ENCODE data around the gene HS6ST3.

The HS6ST3 gene

DNA sequence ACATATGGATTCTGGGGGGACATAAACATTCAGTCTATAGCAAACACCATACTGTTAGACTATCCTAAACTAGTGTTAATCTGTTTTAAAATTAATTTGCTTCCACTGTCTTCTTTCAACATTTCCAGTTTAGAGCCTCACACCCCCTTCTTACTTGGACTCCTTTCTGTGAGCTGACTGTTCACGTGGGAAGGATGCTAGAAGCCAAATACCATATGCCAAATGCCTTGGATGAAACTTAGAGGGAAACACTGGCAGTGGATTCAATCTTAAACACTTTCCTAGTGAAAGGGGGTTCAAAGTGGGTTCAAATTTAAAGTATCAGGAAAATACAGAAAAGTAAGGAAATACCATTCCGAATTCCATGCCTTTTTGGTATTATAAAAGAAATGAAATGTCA lies 113.6 kb downstream of the HS6ST3 start:
- DNase-seq = no peak

DNA sequence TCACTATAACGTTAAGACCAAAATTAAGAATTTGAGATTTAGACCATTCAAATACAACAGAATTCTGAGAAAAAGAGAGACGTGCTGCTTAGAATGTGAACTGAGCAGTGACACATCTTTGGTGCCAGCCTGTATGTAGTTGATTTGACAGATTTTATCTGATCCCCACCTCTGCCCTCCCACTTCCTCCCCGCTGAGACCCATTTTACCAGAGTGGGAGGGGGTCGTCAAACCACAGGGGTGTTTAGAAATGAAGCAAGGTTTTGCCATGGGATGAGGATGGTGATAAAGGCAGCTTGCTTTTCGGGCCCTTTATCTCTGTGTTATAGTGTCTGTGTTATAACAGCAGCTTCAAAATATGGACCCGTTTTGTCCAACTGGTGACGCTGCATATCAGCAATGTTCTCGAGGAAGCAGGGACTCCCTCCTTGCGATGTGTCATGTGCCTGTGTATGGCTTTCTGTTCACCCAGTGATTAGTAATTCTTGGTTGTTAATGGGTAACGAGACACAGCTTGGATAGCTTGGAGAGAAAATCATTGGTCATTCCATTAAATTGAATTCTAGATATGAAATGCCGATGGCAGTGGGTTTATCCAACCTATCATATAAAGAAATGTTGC lies 125.0 kb downstream of the HS6ST3 start:
- no peak for DNase-seq

DNA sequence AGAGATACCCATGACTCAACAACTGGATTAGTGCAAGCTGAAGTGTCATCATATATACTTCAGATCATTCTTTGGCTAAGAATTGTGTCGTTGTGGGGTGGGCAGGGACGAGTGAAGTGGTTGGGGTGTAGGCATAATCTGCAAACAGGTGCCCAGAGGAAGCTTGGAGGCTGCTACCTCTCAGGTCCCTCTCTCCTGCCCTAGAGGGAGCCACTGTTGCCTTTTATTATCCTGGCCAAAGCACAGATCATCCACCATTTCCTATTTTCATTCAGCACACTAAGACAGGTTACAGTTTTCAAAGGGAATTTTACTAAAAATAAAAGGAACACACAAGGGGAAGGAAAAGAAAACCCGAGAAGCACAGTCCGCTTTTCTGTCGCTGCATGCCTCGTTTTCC lies 126.6 kb downstream of the HS6ST3 start:
- DNase-seq = no peak

DNA sequence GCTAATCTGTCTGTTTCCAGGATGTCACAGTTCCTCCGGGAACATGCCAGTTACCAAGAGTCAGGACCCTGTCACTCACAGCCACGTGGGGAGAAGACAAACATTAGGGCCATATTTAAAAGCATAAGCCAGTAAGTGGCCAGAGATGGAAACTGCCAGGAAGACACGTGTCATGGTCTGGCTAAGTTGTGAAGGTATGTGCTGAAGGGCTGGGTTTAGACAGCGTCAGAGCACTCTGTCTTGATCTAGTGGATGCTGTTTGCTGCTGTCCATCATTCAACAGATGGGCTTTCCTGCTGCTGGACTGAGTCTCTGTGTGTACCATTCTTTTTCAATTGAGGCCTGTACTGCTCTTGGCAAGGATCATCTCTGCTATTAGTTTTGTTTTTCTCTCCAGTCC lies 128.6 kb downstream of the HS6ST3 start:
- no peak for DNase-seq

DNA sequence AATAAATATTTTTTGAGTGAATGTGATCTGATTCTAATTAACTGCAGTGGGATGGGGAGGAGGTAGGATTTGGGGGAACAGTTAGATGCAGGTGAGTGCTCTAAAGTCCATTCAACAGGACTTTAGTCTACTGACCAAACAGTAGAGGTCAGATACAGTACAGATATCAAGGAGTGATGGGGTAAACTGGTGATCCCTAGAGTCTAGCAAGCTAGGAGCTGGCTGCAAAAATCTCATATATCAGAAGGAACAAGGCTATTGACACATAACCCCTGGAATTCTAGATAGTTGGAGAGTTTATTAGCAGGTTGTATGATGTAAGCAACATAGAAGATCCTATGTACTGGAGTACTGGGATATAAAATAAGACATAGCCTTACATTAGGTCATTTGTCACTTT lies 131.6 kb downstream of the HS6ST3 start:
- DNase-seq = no peak

DNA sequence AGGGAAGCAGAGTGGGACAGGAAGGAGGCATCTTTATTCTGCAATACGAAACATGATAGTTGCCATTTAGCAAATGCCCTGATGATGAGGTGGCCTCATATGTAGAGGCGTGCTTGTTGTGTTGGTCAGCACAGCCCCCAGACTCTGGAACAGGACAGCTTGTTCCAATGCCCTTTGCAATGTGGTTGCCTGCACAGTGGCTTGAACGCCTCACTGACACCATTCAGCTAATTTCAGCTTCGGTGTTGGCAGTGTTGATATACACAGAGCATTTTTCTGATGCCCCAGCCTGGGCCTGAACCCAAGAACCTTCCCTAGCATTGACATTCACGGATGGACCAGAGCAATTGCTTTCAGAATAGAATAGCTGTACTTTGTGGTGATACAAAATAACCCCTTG lies 133.3 kb downstream of the HS6ST3 start:
- DNase-seq = no peak

DNA sequence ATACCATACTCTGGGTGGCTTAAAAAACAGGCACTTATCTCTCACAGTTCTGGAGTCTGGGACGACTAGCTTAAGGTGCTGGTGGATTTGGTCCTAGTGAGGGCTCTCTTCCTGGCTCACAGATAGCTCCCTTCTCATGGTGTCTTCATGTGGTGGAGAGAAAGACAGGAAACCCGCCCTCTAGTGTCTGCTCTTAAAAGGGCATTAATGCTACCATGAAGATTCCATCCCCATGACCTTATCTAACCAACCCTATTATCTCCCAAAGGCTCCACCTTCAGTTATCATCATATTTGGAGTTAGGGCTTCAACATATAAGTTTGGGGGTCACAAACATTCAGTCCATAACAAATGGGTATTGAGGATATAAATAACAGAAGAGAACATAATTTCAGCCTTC lies 139.4 kb downstream of the HS6ST3 start:
- DNase-seq = no peak

DNA sequence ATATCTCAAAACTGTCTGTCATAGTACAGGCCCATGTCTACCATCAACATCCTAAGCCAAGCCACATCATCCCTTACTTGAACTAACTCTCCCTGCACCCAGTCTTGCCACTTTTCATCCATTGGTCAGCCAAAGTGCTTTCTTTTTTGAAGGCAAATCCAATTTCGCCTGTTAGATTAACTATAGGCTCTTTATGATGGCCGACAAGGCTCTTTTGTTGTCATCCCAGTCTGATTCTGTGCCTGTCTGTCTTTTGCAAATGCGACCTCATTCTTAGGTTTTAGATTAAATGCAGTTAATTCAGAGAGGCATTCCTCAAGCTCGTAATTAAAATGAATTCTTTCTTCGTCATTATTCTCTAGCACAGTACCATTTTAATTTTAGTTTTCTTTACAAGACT lies 148.3 kb downstream of the HS6ST3 start:
- no peak for DNase-seq

DNA sequence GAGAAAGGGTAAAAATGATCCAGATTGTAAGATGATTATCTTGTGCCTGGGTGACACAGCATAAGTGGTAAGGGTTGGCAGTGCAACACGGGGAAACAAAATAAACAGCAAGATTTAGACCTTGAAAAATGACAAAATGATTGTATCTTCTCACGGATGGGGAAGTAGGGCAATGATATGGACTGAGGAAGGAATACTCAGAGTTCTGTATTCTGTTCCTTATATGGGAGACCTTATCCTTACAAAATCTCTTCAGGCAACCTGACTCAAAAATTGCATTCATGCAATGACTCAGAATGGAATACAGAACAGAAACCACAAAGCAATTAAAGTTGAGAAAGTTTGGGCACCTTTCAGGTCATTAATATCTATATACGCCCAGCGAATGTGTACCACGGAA lies 149.0 kb downstream of the HS6ST3 start:
- DNase-seq = no peak

DNA sequence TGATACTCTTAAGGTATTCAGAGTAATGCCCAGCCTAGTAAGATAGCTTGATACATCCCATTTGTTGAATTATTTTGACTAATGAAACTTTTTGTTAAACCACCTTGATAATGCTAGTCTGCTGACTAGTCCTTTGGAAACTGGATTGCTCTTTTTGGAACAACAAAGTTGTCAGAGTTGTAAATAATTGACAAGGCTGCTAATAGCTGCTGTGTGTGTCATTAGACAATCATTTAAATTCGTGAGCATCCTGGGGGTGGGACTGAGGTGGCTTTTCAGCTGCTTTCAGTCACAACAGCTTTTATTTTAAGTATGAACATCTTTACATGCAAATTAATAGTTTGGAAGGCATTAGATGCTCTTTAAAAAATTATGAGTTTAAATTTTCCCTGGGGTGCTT lies 153.5 kb downstream of the HS6ST3 start:
- no peak for DNase-seq

DNA sequence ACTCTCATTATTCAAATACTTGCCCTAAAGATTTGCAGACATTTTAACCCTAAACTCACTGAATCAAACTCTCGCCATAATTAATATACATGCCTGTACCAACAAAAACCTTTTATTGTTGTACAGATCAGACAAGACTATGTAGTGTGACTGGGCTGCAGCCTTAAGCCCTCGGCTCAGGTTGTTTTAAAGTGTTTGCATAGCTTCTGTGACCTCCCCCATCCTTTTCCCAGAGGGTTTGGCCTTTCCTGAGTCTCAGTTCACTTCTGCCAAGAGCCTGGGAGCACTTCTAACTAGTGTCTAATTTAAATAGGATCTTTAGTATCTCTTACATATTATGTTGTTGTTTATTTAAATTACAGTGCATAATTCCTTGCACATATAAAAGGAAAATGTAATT lies 158.2 kb downstream of the HS6ST3 start:
- DNase-seq = no peak

DNA sequence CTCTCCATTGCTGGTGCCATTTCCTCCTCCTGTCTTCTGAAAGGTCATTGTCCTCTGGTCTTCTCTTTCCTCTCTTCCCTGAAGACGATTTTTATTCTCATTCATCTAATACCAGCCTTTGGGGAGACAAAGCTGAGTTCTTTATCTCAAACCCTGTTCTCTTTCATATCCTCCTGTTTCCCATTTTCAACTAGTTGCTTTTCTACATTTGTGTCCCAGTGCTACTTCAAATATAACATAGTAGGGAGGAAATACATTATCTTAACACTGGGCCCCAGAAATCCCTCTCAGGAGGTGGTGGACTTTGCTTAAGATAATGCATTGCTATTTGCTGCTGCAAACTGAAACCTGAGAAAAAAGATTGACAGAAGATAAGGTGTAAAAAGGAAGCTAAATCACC lies 159.1 kb downstream of the HS6ST3 start:
- DNase-seq = no peak

DNA sequence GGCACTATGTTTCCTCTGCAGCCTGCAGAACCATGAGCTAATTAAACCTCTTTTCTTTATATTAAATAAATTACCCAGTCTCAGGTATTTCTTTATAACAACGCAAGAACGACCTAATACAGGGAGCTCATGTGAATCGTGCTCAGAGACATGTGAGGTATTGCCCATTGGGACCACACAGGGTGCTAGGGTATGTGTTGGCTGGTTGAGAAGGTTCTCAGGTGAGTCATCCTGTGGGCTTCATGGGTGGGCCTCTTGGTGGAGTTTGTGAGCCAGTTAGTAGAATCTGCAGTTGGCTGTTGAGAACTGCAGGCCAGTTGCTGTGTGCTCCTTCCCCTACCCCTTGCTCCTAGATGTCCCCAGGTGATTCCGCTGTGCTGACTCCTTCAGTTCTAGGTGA lies 163.0 kb downstream of the HS6ST3 start:
- DNase-seq = no peak

DNA sequence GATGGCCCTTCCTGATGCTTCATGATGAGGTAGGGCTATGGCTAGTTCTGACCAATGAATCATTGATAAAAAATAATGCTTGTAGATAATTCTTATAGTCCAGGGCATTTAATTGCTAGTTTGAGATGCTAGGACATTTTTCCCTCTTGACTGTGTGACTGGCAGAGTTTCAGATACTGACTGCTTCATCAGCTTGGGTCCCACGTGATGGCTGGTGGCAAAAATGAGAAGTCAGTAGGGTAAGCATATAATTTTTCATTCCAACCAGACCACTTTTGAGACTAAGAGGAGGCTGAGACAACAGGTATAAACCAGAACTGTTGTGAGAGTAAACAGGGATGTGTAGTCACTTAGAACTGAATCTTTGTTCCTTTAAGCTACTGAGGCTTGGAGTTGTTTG lies 183.3 kb downstream of the HS6ST3 start:
- DNase-seq = no peak

DNA sequence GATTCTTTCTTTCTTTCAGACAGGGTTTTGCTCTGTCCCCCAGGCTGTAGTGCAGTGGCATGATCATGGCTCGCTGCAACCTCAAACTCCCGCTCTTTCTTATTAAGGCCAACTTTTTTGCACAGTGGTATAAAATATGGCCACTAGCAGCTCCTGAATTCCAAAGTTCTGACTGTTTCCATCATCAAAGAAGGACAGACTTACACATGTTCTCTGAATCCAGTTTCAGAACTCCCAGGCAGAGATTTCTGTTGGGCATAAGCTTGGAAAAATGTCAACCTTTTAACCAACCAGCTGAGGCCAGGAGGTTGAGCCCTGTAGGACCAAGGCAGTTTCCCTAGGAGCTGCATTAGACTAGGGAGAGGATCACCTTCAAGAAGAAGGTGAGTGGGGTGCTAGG lies 184.1 kb downstream of the HS6ST3 start:
- no peak for DNase-seq

DNA sequence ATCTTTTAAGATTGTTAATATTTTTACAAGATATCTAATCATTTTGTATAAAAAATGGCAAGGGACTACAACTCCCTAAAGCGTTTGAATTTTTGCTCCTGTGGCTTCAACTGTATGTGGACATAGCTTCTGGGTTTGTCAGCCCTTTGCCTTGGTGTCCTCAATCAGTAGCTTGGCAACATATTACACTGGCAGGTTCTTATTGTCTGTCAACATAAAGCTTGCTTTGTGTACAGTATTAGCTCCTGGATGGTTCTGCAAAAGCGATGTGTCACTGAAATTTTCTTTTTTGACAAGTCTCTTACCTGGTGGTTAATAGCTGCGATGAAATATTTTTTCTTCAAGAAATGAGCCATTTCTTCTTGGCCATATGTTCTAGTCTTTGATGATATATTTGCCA lies 190.0 kb downstream of the HS6ST3 start:
- no peak for DNase-seq

DNA sequence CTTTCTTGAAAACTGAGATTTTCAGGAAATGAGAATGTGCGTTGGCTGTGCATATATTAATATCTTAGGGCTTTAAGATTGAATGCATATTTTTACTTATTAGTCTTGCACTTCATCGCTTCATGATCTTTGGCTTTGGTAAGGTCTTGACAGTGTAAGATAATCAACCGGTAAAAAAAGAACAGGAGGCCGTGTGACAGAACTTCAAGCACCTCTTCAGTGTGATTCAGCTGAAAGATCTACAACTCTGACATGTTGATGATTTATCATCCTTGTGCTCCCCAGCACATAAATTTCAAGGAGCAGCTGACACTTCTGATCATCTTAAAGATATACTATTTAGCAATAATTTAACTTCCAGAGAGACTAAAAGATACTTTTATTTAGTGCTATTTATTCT lies 195.1 kb downstream of the HS6ST3 start:
- no peak for DNase-seq

DNA sequence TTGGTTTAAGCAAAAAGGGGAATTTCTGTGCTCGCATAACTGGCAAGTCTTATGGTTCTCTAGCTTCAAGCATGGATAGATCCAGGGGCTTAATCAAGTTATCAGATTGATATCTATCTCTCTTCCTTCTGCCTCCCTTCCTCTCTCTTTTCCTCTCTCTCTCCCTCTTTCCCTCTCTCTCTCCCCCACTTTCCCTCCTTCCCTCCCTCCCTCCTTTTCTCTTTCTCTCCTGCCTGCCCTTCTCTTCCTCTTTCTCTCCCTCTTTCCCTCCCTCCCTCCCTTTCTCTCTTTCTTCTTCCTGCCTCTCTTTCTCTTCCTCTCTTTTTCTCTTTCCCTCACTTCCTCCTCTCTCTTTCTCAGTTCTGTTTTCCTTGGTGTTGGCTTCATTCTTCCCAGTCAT lies 195.8 kb downstream of the HS6ST3 start:
- DNase-seq = no peak

DNA sequence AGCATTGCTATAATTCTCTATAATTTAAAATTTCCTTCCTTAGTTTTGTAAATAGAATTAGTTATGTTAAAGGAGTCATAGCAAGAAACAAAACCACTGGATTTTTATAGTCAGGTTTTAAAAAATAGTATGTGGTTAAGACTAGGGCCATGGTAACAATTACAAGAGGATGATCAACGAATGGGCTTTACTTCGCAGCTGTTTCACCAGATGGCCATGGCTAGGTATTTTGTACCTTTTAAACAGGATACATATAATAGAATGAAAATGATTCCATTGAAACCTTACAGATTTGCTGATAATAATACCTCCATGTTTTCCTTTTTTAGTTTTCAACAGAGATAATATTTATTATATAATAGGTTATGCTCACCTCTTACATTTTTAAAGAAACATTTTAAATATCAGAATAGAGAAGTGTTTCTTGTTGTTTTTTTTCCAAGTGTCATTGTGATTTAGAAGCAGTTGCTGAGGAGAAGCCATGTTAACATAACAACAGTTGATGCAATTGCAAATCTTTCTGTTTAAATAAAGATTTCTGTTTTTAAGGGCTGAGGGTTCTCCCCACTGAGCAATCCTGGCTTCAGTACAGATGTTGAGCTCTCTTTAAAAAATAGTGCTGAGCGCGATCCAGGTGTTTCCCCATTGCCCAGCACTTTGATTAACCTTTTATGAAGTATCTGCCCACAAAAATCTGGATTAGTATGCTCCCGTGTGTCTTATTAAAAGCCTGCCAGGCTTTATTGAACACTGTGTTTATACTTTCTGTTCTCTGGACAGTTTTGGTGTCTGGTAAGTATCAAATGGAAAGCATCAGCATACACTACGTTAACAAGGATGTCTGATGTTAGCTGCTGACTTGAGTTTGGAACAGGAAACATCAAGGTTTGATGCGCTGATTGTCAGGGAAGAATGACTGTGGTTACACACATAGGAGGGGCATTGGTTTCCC lies 205.3 kb downstream of the HS6ST3 start:
- DNase-seq = no peak

DNA sequence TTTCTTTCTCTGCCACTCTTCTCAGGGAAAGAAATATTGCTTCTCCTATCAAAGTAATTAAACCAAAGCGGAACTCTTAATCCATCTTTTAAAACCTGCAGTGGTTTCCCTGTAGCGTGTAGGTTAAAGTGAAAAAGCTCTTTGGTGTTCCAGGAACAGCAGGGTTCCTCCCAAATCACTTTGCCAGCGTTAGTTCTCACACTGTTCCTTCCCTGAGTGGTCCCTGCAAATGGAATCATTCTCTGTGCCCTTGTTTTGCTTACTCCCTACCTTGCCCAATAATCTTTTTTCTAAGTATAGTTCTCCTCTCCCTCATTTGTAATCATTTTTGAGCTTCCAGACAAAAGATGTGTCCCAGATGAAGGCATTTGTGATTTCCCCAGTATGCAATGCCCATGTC lies 207.5 kb downstream of the HS6ST3 start:
- DNase-seq = no peak

DNA sequence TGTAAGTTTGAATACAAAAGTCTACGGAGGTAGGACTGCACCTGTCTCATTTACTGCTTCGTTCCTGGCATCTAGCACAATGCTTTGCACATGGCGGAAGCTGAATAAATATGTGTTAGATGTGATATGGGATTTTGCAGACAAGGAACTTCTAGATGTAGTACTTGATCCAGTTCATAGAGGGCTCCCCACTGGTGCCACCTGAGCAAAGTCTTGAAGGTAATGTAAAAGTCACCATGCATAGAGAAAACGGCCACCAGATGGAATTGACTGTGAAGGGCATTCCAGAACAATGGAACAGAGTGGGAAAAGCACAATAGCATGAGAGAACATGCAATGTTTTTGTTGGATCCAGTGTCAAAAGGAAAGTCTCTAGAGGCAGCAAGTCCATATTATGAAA lies 209.3 kb downstream of the HS6ST3 start:
- no peak for DNase-seq

DNA sequence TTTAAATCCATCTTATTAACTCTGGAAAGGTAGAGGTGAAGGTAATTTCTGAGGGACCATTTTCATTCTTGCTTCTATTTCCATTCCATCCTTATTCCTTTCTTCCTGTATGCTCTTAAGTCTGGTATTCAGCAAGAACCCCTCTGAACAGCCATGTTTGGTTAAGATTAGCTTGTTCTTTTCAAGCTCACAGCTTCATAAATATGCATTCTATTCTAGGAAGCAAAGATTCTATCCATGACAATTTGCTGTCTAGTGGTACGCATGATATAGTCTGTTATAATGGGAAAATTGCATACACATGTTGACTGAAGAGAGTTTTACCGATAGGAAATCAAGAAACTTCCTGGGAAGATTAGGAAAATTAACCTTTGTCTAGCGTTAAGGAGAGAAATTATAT lies 218.7 kb downstream of the HS6ST3 start:
- DNase-seq = no peak

DNA sequence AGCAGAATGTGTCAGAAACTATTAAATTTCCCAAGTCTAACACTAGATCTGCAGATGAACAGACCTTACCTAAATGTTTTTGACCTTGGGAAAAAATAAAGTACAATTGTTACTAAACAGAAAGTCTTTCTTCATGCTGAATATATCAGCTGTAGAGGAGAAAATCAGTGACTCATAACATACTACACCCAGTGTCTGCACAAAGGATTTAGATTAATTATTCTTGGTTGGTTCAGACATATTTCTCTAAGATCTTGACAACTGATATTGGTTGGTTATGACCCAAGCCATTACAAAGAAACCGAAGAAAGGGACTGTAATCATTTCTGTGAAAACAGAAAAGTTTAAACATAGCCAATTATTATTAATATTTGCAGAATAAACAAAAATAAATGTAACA lies 225.1 kb downstream of the HS6ST3 start:
- no peak for DNase-seq

DNA sequence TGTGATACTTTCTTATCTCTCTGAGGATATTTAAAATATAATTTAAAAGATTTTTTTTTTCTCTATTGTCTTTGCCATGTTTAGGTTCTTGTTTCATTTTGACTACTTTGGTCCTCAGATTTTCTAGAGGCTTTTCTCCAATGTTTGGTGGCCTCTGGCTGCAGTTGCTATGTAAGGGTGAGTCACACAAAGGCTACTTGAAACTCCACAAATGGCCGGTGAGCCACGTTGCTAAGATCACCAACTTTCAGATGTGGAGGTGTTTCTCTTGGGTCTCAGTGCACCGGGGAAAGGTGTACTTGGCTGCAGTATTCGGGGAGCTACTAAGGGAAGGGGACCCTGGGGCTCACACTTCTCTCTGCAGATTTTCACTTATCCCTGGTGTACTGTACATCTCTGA lies 248.1 kb downstream of the HS6ST3 start:
- DNase-seq = no peak

DNA sequence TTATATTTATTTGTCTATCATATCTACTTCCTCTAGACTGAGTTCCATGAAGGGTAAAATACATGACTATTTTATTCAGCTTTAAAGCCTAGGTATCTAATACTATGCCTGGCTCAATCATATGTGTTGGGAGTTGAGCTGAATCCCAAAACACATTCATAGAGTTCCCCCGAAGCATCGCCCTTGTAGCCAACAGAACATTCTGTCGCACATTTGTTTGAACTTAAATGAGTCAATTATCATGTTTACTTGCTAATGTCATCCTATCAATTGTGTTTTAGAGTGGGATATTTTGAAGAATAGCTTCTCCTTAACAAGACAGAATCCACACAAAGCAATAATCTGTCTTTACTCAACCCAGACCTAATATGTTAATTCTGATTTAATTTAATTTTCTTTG lies 252.4 kb downstream of the HS6ST3 start:
- DNase-seq = no peak
